ENCODE measurements around the gene AP1M2.

DNA sequence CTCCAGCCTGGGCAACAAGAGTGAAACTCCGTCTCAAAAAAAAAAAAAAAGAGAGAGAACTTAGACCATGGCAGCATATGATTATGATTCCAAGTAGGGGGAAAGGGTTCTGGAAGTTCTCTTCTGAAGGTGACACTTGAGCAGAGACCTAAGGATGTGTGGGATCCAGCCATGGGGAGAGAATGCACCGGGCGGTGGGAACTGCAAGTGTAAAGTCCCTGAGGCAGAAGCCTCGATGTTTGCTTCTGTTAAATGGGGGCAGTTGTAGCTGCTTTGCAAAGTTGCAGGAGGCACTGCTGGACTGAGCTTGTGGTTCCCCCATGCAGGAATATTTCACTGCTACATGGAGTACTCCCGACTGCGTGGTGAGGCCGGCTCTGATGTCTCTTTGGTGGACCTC lies 47.3 kb upstream of the AP1M2 start:
- TF ChIP-seq, protein P1, sequence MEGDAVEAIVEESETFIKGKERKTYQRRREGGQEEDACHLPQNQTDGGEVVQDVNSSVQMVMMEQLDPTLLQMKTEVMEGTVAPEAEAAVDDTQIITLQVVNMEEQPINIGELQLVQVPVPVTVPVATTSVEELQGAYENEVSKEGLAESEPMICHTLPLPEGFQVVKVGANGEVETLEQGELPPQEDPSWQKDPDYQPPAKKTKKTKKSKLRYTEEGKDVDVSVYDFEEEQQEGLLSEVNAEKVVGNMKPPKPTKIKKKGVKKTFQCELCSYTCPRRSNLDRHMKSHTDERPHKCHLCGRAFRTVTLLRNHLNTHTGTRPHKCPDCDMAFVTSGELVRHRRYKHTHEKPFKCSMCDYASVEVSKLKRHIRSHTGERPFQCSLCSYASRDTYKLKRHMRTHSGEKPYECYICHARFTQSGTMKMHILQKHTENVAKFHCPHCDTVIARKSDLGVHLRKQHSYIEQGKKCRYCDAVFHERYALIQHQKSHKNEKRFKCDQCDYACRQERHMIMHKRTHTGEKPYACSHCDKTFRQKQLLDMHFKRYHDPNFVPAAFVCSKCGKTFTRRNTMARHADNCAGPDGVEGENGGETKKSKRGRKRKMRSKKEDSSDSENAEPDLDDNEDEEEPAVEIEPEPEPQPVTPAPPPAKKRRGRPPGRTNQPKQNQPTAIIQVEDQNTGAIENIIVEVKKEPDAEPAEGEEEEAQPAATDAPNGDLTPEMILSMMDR (conservative IDR thresholded peaks at IDR 0.05) = no peak
- no peak for TF ChIP-seq ZFX (IDR thresholded peaks at IDR 0.05)

Measured in C4-2B (cell line).